AG04449 (cell line): ENCODE data around the gene OR6B1.

Source experiments
- CTCF ChIA-PET: fragments of 350-600 bp; formaldehyde crosslinking; extraction: SDS; loops from one replicate; lab custom pipeline; 2021; ENCODE audit warnings: antibody characterized with exemption; lab: Yijun Ruan, JAX
- POLR2A ChIA-PET: fragments of 400-600, 350-600 bp; formaldehyde crosslinking; extraction: SDS; loops from one replicate; lab custom pipeline; 2020; ENCODE audit warnings: antibody characterized with exemption, inconsistent platforms; lab: Yijun Ruan, JAX
- DNase-seq: peaks from one replicate; pipeline ENCODE4 v3.0.0-alpha.2; 2010; ENCODE audit warnings: low read depth, low spot score
- H3K4me3 ChIP-seq: 2 replicates; pipeline ENCODE4 v1.5.1; 2011; ENCODE audit warnings: low read depth, mild to moderate bottlenecking, control low read depth, low read length
- CTCF ChIP-seq: IDR thresholded peaks from one replicate; pipeline ENCODE4 v1.5.1; 2011; ENCODE audit warnings: mild to moderate bottlenecking, moderate library complexity, low read length, control low read depth, inconsistent platforms; ENCODE audit not compliant: insufficient read depth; ENCODE audit errors: missing control alignments

Gene OR6B1

GRCh38 chr7:144028547-144028946, 28.4 kb downstream of the OR6B1 start:
- no peak for DNase-seq
- no peak overlapping the region for H3K4me3 ChIP-seq
- ChIA-PET POLR2A (interaction anchor here (0.6 kb wide), 1 partner anchor 127 kb away, joined by 3 read pairs; no protein-coding TSS in a partner anchor), CTCF (interaction anchor here (1.3 to 3.1 kb wide), 3 partner anchors 16 to 293 kb away, joined by 3 to 25 read pairs (median 6); no protein-coding TSS in a partner anchor)
- TF ChIP-seq CTCF = no peak

DNA sequence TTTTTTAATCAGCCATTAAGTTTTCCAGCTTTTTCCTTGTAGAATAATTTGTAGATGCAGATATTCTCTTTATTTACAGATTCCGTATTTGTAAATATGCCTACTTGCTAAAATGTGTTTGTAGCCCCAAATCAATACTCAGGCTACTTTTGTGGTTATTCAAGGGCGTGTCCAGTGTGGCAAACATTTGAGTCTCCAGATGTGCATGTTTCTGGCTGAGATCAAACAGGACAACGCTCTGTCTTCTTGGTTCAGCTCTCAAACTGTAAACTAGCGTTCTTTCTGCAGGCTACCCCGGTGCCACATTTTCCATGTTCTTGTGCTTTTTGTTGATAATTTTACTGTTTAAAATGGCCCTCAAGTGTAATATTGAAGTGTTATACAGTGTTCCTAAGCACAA, 32.4 kb downstream of the OR6B1 start:
- no peak for DNase-seq
- no peak overlapping the region for H3K4me3 ChIP-seq
- TF ChIP-seq CTCF = no peak
- ChIA-PET POLR2A (no interaction called here), CTCF (interaction anchor here (0.5 to 1.9 kb wide), 2 partner anchors 43 to 296 kb away, joined by 3 to 10 read pairs; no protein-coding TSS in a partner anchor)

DNA sequence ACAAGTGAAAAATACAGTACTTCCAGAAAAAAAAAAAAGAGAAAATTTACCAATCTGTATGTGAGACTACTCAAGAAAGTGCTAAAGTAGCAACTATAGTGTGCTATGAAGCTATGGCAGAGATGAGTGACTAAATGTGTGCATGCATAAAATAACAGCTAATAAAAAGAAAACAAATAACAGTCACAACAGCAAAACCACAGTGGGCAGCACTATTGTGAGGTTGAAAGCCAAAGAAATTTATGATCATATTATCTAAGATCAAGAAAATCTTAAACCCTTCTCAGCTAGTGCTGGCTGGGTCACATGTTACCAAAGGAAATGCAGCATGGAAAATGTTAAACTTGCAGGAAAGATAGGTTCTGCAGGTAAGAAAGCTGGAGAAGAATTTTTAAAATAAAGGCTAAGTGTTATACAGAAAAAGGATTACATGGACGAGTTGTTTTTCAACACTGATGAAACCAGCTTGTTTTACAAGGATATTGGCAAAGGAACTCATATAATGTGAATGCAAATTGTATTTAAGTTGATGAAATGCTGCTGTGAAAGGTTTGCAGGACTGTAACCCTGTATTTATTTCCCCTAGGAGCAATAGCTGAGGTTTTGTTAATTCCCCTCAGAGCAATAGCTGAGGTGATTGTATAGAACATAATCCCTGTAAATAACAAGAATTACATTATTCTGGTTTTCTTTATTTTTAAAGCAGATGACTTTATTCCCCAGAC, 33.0 kb downstream of the OR6B1 start:
- no peak overlapping the region for H3K4me3 ChIP-seq
- ChIA-PET CTCF (interaction anchor here (0.7 to 1.9 kb wide), 2 partner anchors 13 to 296 kb away, joined by 3 to 10 read pairs; no protein-coding TSS in a partner anchor), POLR2A (no interaction called here)
- no peak for DNase-seq
- TF ChIP-seq CTCF = no peak

DNA sequence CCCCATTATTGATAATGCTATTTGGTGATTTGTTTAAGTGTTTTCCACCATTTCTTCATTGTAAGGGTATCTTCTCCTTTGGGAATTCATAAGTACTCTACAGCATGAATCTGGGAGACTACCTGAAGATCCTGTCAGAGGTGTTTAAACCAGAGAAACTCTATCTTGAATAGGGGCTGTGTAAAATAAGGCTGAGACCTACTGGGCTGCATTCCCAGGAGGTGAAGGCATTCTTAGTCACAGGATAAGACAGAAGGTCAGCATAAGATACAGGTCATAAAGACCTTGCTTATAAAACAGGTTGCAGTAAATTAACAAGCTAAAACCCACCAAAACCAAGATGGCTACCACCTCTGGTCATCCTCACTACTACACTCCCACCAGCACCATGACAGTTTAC, 35.3 kb downstream of the OR6B1 start:
- TF ChIP-seq CTCF = no peak
- H3K4me3 ChIP-seq = no peak overlapping the region
- ChIA-PET CTCF (no interaction called here), POLR2A (no interaction called here)
- no peak for DNase-seq

DNA sequence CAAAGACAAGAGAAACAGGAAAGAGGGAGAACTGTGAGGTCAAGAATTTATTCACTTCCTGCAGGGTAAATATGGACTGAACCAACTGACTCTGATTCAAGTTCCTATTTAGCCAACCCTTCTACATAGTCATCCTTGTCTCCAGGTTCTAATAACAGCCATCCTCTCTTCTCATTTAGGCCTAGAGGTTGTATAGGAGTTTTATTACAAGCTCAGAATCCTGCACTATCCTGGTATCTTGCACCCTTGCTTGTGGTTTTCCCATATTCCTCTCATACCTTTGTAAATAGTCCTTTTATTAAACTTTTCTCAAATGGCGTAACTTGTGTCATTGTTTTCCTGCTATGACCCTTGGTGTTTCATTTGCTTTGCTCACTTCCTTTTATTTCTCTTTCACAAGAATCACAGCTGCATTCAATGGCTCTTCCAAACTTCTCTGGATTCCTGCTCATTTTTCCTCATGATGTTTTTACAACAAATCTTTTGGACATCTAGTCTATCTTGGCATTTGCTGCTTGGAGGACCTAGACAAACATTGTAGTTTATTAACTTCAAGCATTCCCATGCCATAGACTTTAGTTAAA, 36.3 kb downstream of the OR6B1 start:
- CTCF ChIA-PET = interaction anchor here (1.8 kb wide), 1 partner anchor 9 kb away, joined by 8 read pairs; no protein-coding TSS in a partner anchor
- TF ChIP-seq CTCF = no peak
- no peak for DNase-seq
- POLR2A ChIA-PET = no interaction called here
- no peak overlapping the region for H3K4me3 ChIP-seq

- no peak for TF ChIP-seq CTCF
- ChIA-PET POLR2A (no interaction called here), CTCF (interaction anchor here (1.0 to 1.8 kb wide), 2 partner anchors 10 to 300 kb away, joined by 3 to 8 read pairs; no protein-coding TSS in a partner anchor)
- H3K4me3 ChIP-seq = no peak overlapping the region
- no peak for DNase-seq
These were observed 37.4 kb downstream of the OR6B1 start for GRCh38 chr7:144037414-144038035.
